Activated naive CD4-positive, alpha-beta T cell treated with anti-CD3 and anti-CD28 coated beads, Interleukin-2, amount 50 U/mL, for 24 hours (primary cell): ENCODE results near the gene TPPP.
A peak's percentile ranks its signal among the peaks of the same experiment; 100 is the strongest.
"Not testable (repeated sequence)": the region's sequence is repeated elsewhere in the genome, so short reads cannot be mapped to it uniquely, and the experiment has no call there.

Source experiments
- H3K27ac Mint-ChIP-seq: one replicate; pipeline ENCODE4 v1.8.0; 2021; ENCODE audit warnings: mild to moderate bottlenecking, mixed read lengths
- H3K27me3 Mint-ChIP-seq: one replicate; pipeline ENCODE4 v1.8.0; 2021; ENCODE audit warnings: mixed read lengths
- H3K36me3 Mint-ChIP-seq: one replicate; pipeline ENCODE4 v1.8.0; 2021; ENCODE audit warnings: mixed read lengths
- H3K4me1 Mint-ChIP-seq: one replicate; pipeline ENCODE4 v1.8.0; 2021; ENCODE audit warnings: mixed read lengths
- H3K4me3 Mint-ChIP-seq: one replicate; pipeline ENCODE4 v1.8.0; 2021; ENCODE audit warnings: mild to moderate bottlenecking, mixed read lengths
- H3K9me3 Mint-ChIP-seq: one replicate; pipeline ENCODE4 v1.8.0; 2021; ENCODE audit warnings: mixed read lengths

Gene TPPP

DNA sequence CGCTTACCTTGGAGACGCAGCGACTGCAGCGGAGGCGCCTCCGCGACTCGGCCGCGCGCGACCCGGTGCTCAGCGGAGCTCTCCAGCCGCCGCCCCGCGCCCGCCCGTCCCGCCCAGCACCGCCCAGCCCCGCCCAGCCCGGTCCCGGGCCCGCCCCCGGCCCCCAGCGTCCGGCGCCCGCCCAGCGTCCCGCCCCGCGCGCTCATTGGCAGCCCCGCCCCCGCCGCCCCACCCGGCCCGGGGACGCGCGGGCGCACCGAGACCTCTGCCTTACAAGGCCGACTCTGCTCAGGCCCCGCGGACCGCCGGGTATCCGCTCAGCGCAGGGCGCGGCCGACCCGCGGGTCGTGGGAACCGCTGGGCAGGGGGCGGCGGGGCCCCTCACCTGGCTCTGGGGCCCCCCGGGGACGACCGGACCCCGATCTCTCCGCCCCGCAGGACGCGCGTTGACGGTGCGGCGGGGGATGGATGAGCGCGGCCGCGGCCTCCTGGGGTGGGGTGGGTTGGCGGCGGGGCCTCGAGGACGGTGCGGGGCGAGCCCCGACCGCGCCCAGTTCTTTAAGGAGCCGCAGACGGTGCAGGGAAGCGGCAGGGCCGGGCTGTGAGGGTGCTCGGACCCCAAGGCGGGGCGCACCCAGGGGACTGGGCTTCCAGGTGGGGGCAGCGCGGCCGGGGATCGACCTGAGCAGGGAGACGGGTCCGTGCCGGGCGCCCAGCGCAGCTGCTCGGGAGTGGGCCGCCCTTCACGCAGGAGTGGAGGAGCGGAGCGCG lies at the start of gene TPPP:
TSS of gene TPPP (minus strand) at position 82 of the 771 bp plus-strand sequence. CDS start 15,292 bp downstream, outside the sequence.
- H3K9me3 Mint-ChIP-seq, H3K27me3 Mint-ChIP-seq, H3K4me1 Mint-ChIP-seq, H3K27ac Mint-ChIP-seq, H3K36me3 Mint-ChIP-seq: not testable (repeated sequence)
- H3K4me3 Mint-ChIP-seq: peak within 1 kb of the TSS; percentile 62

GRCh38 chr5:742276-742675 lies 49.1 kb upstream of the TPPP start:
- H3K9me3 Mint-ChIP-seq, H3K36me3 Mint-ChIP-seq, H3K4me1 Mint-ChIP-seq, H3K4me3 Mint-ChIP-seq, H3K27ac Mint-ChIP-seq: not testable (repeated sequence)
- H3K27me3 Mint-ChIP-seq: peaks cover 12% of the 10 kb centered on the region

- peaks cover 41% of the 10 kb centered on the region for H3K27me3 Mint-ChIP-seq
- not testable (repeated sequence) for H3K9me3 Mint-ChIP-seq, H3K27ac Mint-ChIP-seq, H3K4me1 Mint-ChIP-seq, H3K36me3 Mint-ChIP-seq, H3K4me3 Mint-ChIP-seq
These were observed 41.0 kb upstream of the TPPP start for GRCh38 chr5:734145-734544.

GRCh38 chr5:732754-733454 lies 39.8 kb upstream of the TPPP start:
- not testable (repeated sequence) for H3K27ac Mint-ChIP-seq, H3K36me3 Mint-ChIP-seq, H3K9me3 Mint-ChIP-seq, H3K4me3 Mint-ChIP-seq, H3K4me1 Mint-ChIP-seq
- H3K27me3 Mint-ChIP-seq: peaks cover 36% of the 10 kb centered on the region

GRCh38 chr5:729225-729624 lies 36.1 kb upstream of the TPPP start:
- peaks cover 26% of the 10 kb centered on the region for H3K27me3 Mint-ChIP-seq
- H3K9me3 Mint-ChIP-seq, H3K4me3 Mint-ChIP-seq, H3K36me3 Mint-ChIP-seq, H3K4me1 Mint-ChIP-seq, H3K27ac Mint-ChIP-seq: not testable (repeated sequence)

DNA sequence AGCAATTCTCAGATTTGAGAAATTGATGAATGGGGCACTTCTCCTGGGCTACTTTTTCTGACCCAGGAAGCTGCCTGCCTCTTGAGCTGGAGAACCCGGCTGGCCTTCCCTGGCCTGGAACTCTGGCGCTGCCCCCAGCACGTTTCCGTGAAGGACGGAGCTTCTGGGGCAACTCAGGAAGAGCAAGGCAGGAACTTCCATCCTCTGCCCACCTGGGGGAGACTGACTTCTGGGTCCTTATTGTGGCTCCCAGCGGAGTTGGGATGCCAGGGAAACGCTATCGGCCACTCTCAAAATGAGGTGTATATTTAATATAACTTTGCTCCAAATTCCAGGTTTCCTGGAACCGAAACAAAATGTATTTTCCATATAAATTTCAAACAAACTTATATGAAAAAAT lies 33.9 kb upstream of the TPPP start:
- H3K36me3 Mint-ChIP-seq, H3K4me1 Mint-ChIP-seq, H3K9me3 Mint-ChIP-seq, H3K4me3 Mint-ChIP-seq, H3K27ac Mint-ChIP-seq: not testable (repeated sequence)
- peaks cover 18% of the 10 kb centered on the region for H3K27me3 Mint-ChIP-seq

- not testable (repeated sequence) for H3K4me3 Mint-ChIP-seq, H3K36me3 Mint-ChIP-seq, H3K27ac Mint-ChIP-seq, H3K4me1 Mint-ChIP-seq
- Mint-ChIP-seq H3K27me3 (peaks cover 22% of the 10 kb centered on the region), H3K9me3 (peaks cover 21% of the 10 kb centered on the region)
These were observed 30.7 kb upstream of the TPPP start for GRCh38 chr5:723865-724264.

- H3K27ac Mint-ChIP-seq, H3K4me1 Mint-ChIP-seq, H3K4me3 Mint-ChIP-seq, H3K36me3 Mint-ChIP-seq: not testable (repeated sequence)
- Mint-ChIP-seq H3K27me3 (peaks cover 24% of the 10 kb centered on the region), H3K9me3 (peaks cover 25% of the 10 kb centered on the region)
These were observed 30.2 kb upstream of the TPPP start for GRCh38 chr5:723309-723708.

DNA sequence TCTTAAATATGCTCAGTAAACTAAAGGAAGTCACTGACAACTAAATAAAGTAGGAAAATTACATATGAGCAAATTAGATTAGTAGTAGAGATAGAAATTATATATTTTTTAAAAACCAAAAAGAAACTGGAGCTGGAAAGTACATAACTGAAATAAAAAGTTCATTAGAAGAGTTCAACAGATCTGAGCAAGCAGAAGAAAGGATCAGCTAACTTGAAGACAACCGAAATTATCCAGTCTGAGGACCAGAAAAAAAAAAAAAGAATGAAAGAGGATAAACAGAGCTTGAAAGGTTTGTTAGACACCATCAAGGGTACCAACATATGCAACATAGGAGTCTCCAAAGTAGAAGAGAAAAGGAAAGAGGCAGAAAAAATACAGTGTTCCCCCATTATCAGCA lies 26.2 kb upstream of the TPPP start:
- not testable (repeated sequence) for H3K4me1 Mint-ChIP-seq, H3K4me3 Mint-ChIP-seq
- H3K9me3 Mint-ChIP-seq: peaks cover 32% of the 10 kb centered on the region

GRCh38 chr5:717143-717542 lies 24.0 kb upstream of the TPPP start:
- H3K27me3 Mint-ChIP-seq: peaks cover 33% of the 10 kb centered on the region
- no peaks in the 10 kb centered on the region for H3K4me1 Mint-ChIP-seq
- H3K27ac Mint-ChIP-seq: no peak overlapping the region
- H3K4me3 Mint-ChIP-seq: no peak overlapping the region
- peaks cover 32% of the 10 kb centered on the region for H3K9me3 Mint-ChIP-seq
- H3K36me3 Mint-ChIP-seq: peaks cover 10% of the 10 kb centered on the region

More for the DNA sequence above, 26.2 kb upstream of the TPPP start:
- H3K27ac Mint-ChIP-seq, H3K36me3 Mint-ChIP-seq: not testable (repeated sequence)
- H3K27me3 Mint-ChIP-seq: peaks cover 36% of the 10 kb centered on the region

GRCh38 chr5:716740-717139 lies 23.6 kb upstream of the TPPP start:
- peaks cover 31% of the 10 kb centered on the region for H3K9me3 Mint-ChIP-seq
- peaks cover 29% of the 10 kb centered on the region for H3K27me3 Mint-ChIP-seq
- not testable (repeated sequence) for H3K4me1 Mint-ChIP-seq, H3K4me3 Mint-ChIP-seq, H3K27ac Mint-ChIP-seq, H3K36me3 Mint-ChIP-seq

- not testable (repeated sequence) for H3K36me3 Mint-ChIP-seq, H3K27ac Mint-ChIP-seq, H3K4me3 Mint-ChIP-seq, H3K4me1 Mint-ChIP-seq
- H3K27me3 Mint-ChIP-seq: peaks cover 25% of the 10 kb centered on the region
- H3K9me3 Mint-ChIP-seq: peaks cover 26% of the 10 kb centered on the region
These were observed 22.5 kb upstream of the TPPP start for GRCh38 chr5:715636-716035.

- H3K27me3 Mint-ChIP-seq: peaks cover 23% of the 10 kb centered on the region
- not testable (repeated sequence) for H3K36me3 Mint-ChIP-seq, H3K27ac Mint-ChIP-seq, H3K4me3 Mint-ChIP-seq, H3K4me1 Mint-ChIP-seq
- H3K9me3 Mint-ChIP-seq: peaks cover 17% of the 10 kb centered on the region
These were observed 21.3 kb upstream of the TPPP start for GRCh38 chr5:714215-715118.

GRCh38 chr5:713686-714085 lies 20.5 kb upstream of the TPPP start:
- not testable (repeated sequence) for H3K4me1 Mint-ChIP-seq, H3K27ac Mint-ChIP-seq, H3K4me3 Mint-ChIP-seq, H3K36me3 Mint-ChIP-seq, H3K9me3 Mint-ChIP-seq
- peaks cover 19% of the 10 kb centered on the region for H3K27me3 Mint-ChIP-seq

GRCh38 chr5:708848-709517 lies 15.8 kb upstream of the TPPP start:
- H3K9me3 Mint-ChIP-seq, H3K4me3 Mint-ChIP-seq, H3K4me1 Mint-ChIP-seq, H3K27ac Mint-ChIP-seq, H3K27me3 Mint-ChIP-seq, H3K36me3 Mint-ChIP-seq: not testable (repeated sequence)
